Left ventricle myocardium inferior (tissue), 1 donor: ENCODE results near the gene PLIN4. TPM values are rescaled to one million over a fixed set of nuclear protein-coding genes. Genes with fewer than 3 reads are reported as not detected.
A peak's percentile ranks its signal among the peaks of the same experiment; 100 is the strongest.

Experiments used
- DNase-seq: peaks from one replicate; pipeline ENCODE4 v3.0.0-alpha.2; 2020
- H3K27ac ChIP-seq: fragments of 200-600 bp; replicated peaks from 2 replicates; pipeline ENCODE4 v1.8.0; 2021
- H3K27me3 ChIP-seq: fragments of 200-600 bp; 2 replicates; pipeline ENCODE4 v1.8.0; 2021; ENCODE audit warnings: low read depth
- H3K36me3 ChIP-seq: fragments of 200-600 bp; 2 replicates; pipeline ENCODE4 v1.8.0; 2021
- H3K4me1 ChIP-seq: fragments of 200-600 bp; 2 replicates; pipeline ENCODE4 v1.8.0; 2021
- H3K4me3 ChIP-seq: fragments of 200-600 bp; 2 replicates; pipeline ENCODE4 v1.8.0; 2021; ENCODE audit warnings: mild to moderate bottlenecking, moderate library complexity
- H3K9me3 ChIP-seq: fragments of 200-600 bp; replicated peaks from 2 replicates; pipeline ENCODE4 v1.8.0; 2021
- CTCF ChIP-seq: fragments of 200-600 bp; IDR thresholded peaks from 2 replicates; pipeline ENCODE4 v1.8.0; 2021; ENCODE audit warnings: antibody characterized with exemption, mild to moderate bottlenecking, borderline replicate concordance
- intact Hi-C: fragments of 100-400 bp; cut with micrococcal nuclease; formaldehyde crosslinking; loops from one replicate; pipeline ENCODE4 v1.11.0; 2022
- total RNA-seq: library from RNA; stranded (reverse); fragmentation: NEBNext Ultra II Directional; extraction: Animal tissue kit (Norgen Biotek cat#: 25700); gene quantifications from one replicate; pipeline ENCODE4 v1.2.1, GENCODE V29; 2021
- donor health status: DM: no; HTN: yes; CAD: no; lungs with severe emphysema.

Gene PLIN4
- total RNA-seq, 1 donor from 2014 or later = 162 TPM

GRCh38 chr19:4550479-4551050 lies 32.3 kb upstream of the PLIN4 start:
- H3K4me1 ChIP-seq = no peaks in the 10 kb centered on the region
- no peak overlapping the region for H3K4me3 ChIP-seq
- TF ChIP-seq CTCF = no peak
- no peaks in the 10 kb centered on the region for H3K27me3 ChIP-seq
- H3K9me3 ChIP-seq = no peaks in the 10 kb centered on the region
- no peak for DNase-seq
- intact Hi-C loops = no loop called here
- H3K36me3 ChIP-seq = peaks cover 46% of the 10 kb centered on the region
- no peak overlapping the region for H3K27ac ChIP-seq

- no peak overlapping the region for H3K27ac ChIP-seq
- no peaks in the 10 kb centered on the region for H3K27me3 ChIP-seq
- intact Hi-C loops = no loop called here
- DNase-seq = no peak
- TF ChIP-seq CTCF = no peak
- H3K9me3 ChIP-seq = no peaks in the 10 kb centered on the region
- no peaks in the 10 kb centered on the region for H3K4me1 ChIP-seq
- peaks cover 46% of the 10 kb centered on the region for H3K36me3 ChIP-seq
- H3K4me3 ChIP-seq = no peak overlapping the region
Observed at GRCh38 chr19:4550018-4550417, 31.7 kb upstream of the PLIN4 start.

GRCh38 chr19:4548238-4548584 lies 29.9 kb upstream of the PLIN4 start:
- H3K4me1 ChIP-seq = no peaks in the 10 kb centered on the region
- peaks cover 35% of the 10 kb centered on the region for H3K36me3 ChIP-seq
- H3K27me3 ChIP-seq = no peaks in the 10 kb centered on the region
- H3K9me3 ChIP-seq = no peaks in the 10 kb centered on the region
- DNase-seq = no peak
- H3K4me3 ChIP-seq = no peak overlapping the region
- intact Hi-C loops = no loop called here
- H3K27ac ChIP-seq = no peak overlapping the region
- TF ChIP-seq CTCF = no peak

GRCh38 chr19:4547303-4548237 lies 29.3 kb upstream of the PLIN4 start:
- H3K27me3 ChIP-seq = no peaks in the 10 kb centered on the region
- peaks cover 35% of the 10 kb centered on the region for H3K36me3 ChIP-seq
- H3K4me3 ChIP-seq = no peak overlapping the region
- no peak for DNase-seq
- TF ChIP-seq CTCF = peak; percentile 35
- H3K9me3 ChIP-seq = no peaks in the 10 kb centered on the region
- intact Hi-C loops = no loop called here
- no peak overlapping the region for H3K27ac ChIP-seq
- no peaks in the 10 kb centered on the region for H3K4me1 ChIP-seq

GRCh38 chr19:4543842-4544647 lies 25.8 kb upstream of the PLIN4 start:
- intact Hi-C loops = no loop called here
- Histone ChIP-seq H3K4me1 (no peaks in the 10 kb centered on the region), H3K36me3 (peaks cover 14% of the 10 kb centered on the region), H3K27me3 (peaks cover 5% of the 10 kb centered on the region), H3K27ac (no peak overlapping the region), H3K9me3 (peaks cover 16% of the 10 kb centered on the region), H3K4me3 (no peak overlapping the region)
- TF ChIP-seq CTCF = no peak
- no peak for DNase-seq
